Keratinocyte (primary cell): ENCODE results near the gene ETFA. TPM values are rescaled to one million over a fixed set of nuclear protein-coding genes. Genes with fewer than 3 reads are reported as not detected.

Experiments
- DNase-seq: peaks from one replicate; pipeline ENCODE4 v3.0.0-alpha.2; 2011; ENCODE audit warnings: low read depth, missing footprints, low spot score
- FAIRE-seq: peaks from 2 replicates; lab custom pipeline; 2011; peaks lifted over from hg19 to GRCh38; lab: Jason Lieb, UNC
- H2AFZ ChIP-seq: 2 replicates; pipeline ENCODE4 v1.6.0; 2012; ENCODE audit warnings: low read length, control low read depth, inconsistent platforms; ENCODE audit not compliant: control insufficient read depth
- H3K27ac ChIP-seq: 2 replicates; pipeline ENCODE4 v1.5.1; 2011; ENCODE audit warnings: low read length; ENCODE audit not compliant: control insufficient read depth, insufficient read depth
- H3K27me3 ChIP-seq: 3 replicates; pipeline ENCODE4 v1.6.0; 2011; ENCODE audit warnings: low read length; ENCODE audit not compliant: control insufficient read depth, insufficient read depth; ENCODE audit errors: extremely low read depth
- H3K36me3 ChIP-seq, 2 experiments: 2 replicates in 1 of 2; 3 replicates in 1 of 2; pipeline ENCODE4 v1.5.1; 2011; ENCODE audit warnings: low read length in 2 of 2, mild to moderate bottlenecking in 1 of 2; ENCODE audit not compliant: control insufficient read depth in 2 of 2, insufficient read depth in 2 of 2; ENCODE audit errors: extremely low read depth in 1 of 2
- H3K4me1 ChIP-seq: 3 replicates; pipeline ENCODE4 v1.5.1; 2011; ENCODE audit warnings: low read length; ENCODE audit not compliant: control insufficient read depth, insufficient read depth; ENCODE audit errors: extremely low read depth
- H3K4me2 ChIP-seq: 3 replicates; pipeline ENCODE4 v1.6.0; 2011; ENCODE audit warnings: low read depth, low read length; ENCODE audit not compliant: control insufficient read depth, insufficient read depth; ENCODE audit errors: extremely low read depth
- H3K4me3 ChIP-seq, 3 experiments: fragments of 200-600 bp in 1 of 3; sonication (generic) in 1 of 3; 2 replicates in 2 of 3; 3 replicates in 1 of 3; pipeline ENCODE4 v1.5.1; 2011 to 2016; ENCODE audit warnings: low read length in 3 of 3, mild to moderate bottlenecking in 3 of 3, control low read depth in 2 of 3, inconsistent platforms in 1 of 3, low read depth in 1 of 3, mixed read lengths in 1 of 3, mixed run types in 1 of 3, moderate library complexity in 1 of 3; ENCODE audit not compliant: control insufficient read depth in 2 of 3, insufficient read depth in 2 of 3; ENCODE audit errors: extremely low read depth in 1 of 3
- H3K79me2 ChIP-seq: 2 replicates; pipeline ENCODE4 v1.6.0; 2012; ENCODE audit warnings: low read length; ENCODE audit not compliant: control insufficient read depth, insufficient read depth
- H3K9ac ChIP-seq: 3 replicates; pipeline ENCODE4 v1.6.0; 2011; ENCODE audit warnings: low read length; ENCODE audit not compliant: control insufficient read depth, insufficient read depth; ENCODE audit errors: extremely low read depth
- H3K9me1 ChIP-seq: 3 replicates; pipeline ENCODE4 v1.6.0; 2011; ENCODE audit warnings: low read length; ENCODE audit not compliant: control insufficient read depth, insufficient read depth; ENCODE audit errors: extremely low read depth
- H3K9me3 ChIP-seq: 2 replicates; pipeline ENCODE4 v1.5.1; 2012; ENCODE audit warnings: low read depth, low read length; ENCODE audit not compliant: control insufficient read depth
- H4K20me1 ChIP-seq: 3 replicates; pipeline ENCODE4 v1.6.0; 2011; ENCODE audit warnings: low read length; ENCODE audit not compliant: control insufficient read depth, insufficient read depth; ENCODE audit errors: extremely low read depth
- CTCF ChIP-seq, 3 experiments: IDR thresholded peaks in 1 of 3; conservative IDR thresholded peaks in 1 of 3; optimal IDR thresholded peaks in 1 of 3; 2 replicates in 2 of 3; 3 replicates in 1 of 3; pipeline versions ENCODE3 to v1.5.1; 2011; ENCODE audit warnings: low read length in 3 of 3, mild to moderate bottlenecking in 3 of 3, moderate library complexity in 2 of 3, control low read depth in 1 of 3, inconsistent platforms in 1 of 3; ENCODE audit not compliant: insufficient read depth in 2 of 3; ENCODE audit errors: extremely low read depth in 1 of 3
- EZH2 ChIP-seq: IDR thresholded peaks from one replicate; pipeline ENCODE4 v1.6.1; 2012; ENCODE audit warnings: inconsistent platforms, mild to moderate bottlenecking, low read length, moderate library complexity
- dilution Hi-C: fragments of 300-500 bp; cut with MboI; formaldehyde crosslinking; loops from one replicate; pipeline ENCODE4 v1.7.0; 2020; ENCODE audit warnings: low sequenced_read_pairs; ENCODE audit not compliant: extremely low pct_ligation_motif_present
- polyA plus RNA-seq, 5 experiments: library from polyadenylated mRNA; depleted of rRNA in 3 of 5; stranded (reverse) in 3 of 5; stranded (forward) in 1 of 5; unstranded in 1 of 5; fragments of >200 nt; gene quantifications; 1 replicate in 1 of 5; 2 replicates in 3 of 5; 3 replicates in 1 of 5; pipeline versions ENCODE4 v1.2.1 to v1.2.3, GENCODE V29; 2011 to 2012; ENCODE audit warnings: missing spikeins in 2 of 5, low read depth in 1 of 5, low replicate concordance in 1 of 5

ETFA gene
- polyA plus RNA-seq, 1 donor (not counting 4 experiments of a cell fraction or from before 2014, with no cell fraction given) = 230 TPM

DNA sequence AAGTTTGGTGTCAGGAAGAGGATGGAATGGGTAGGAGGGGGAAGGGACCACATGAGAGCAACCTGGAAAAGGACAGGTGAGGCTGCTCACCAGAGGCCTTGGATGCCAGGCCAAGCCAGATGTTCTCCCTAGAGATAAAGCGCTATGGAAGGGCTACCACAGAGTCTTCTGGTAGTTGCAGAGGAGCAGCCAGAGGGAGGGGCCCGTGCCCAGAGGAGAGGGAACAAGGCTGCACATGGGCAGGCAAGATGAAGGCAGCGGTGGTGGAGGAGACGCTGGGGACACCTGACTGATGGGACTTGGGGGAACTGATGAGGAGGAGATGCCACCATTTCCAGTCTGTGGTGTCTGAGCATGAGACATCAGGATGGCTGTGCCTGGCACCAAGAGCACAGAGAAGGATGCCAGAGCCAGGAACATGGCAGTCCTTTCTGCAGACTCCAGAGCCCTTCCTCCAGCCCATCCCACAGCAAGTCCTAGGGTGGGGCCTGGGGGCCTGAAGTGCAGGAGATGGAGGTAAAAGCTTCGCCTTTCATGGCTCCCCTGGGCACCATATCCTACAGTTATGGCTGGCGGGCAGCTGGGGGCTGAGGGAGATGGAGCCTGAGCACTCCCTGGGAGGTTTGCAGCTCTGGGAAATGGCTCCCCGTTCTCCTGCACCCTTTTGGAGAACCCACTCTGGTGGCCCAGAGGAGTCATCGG, 103.0 kb downstream of the ETFA start:
- dilution Hi-C loops = no loop called here
- FAIRE-seq (no peak), DNase-seq (no peak)
- Histone ChIP-seq H3K36me3 (peaks cover 17 to 21% of the 10 kb centered on the region in 2 experiments), H3K79me2 (no peaks in the 10 kb centered on the region), H2AFZ (no peak overlapping the region), H3K27ac (no peak overlapping the region), H3K9me1 (no peaks in the 10 kb centered on the region), H3K27me3 (no peaks in the 10 kb centered on the region), H3K4me2 (no peak overlapping the region), H3K4me1 (peaks cover 6% of the 10 kb centered on the region), H3K4me3 (no peak overlapping the region), H3K9me3 (no peaks in the 10 kb centered on the region), H3K9ac (no peak overlapping the region), H4K20me1 (no peaks in the 10 kb centered on the region)
- TF ChIP-seq CTCF (optimal IDR thresholded peaks at IDR 0.05 in 1 of 3, IDR thresholded peaks at IDR 0.05 in 1 of 3, conservative IDR thresholded peaks at IDR 0.05 in 1 of 3; ENCODE audit: extremely low read depth in 1 of 3, insufficient read depth in 2 of 3, low read length in 3 of 3) = no peak
- no peak for TF ChIP-seq EZH2

- no peaks in the 10 kb centered on the region for H4K20me1 ChIP-seq
- TF ChIP-seq EZH2 (no peak), CTCF (optimal IDR thresholded peaks at IDR 0.05 in 1 of 3, IDR thresholded peaks at IDR 0.05 in 1 of 3, conservative IDR thresholded peaks at IDR 0.05 in 1 of 3; ENCODE audit: extremely low read depth in 1 of 3, insufficient read depth in 2 of 3, low read length in 3 of 3) (no peak)
- no peak overlapping the region for H3K9ac ChIP-seq
- H3K79me2 ChIP-seq = no peaks in the 10 kb centered on the region
- peaks cover 6% of the 10 kb centered on the region for H3K4me1 ChIP-seq
- H3K4me3 ChIP-seq = no peak overlapping the region
- no peak for DNase-seq
- peaks cover 16 to 17% of the 10 kb centered on the region in 2 experiments for H3K36me3 ChIP-seq
- no peaks in the 10 kb centered on the region for H3K9me3 ChIP-seq
- H2AFZ ChIP-seq = no peak overlapping the region
- no peak overlapping the region for H3K27ac ChIP-seq
- no peaks in the 10 kb centered on the region for H3K27me3 ChIP-seq
- dilution Hi-C loops = no loop called here
- no peak for FAIRE-seq
- no peaks in the 10 kb centered on the region for H3K9me1 ChIP-seq
- H3K4me2 ChIP-seq = no peak overlapping the region
Observed at GRCh38 chr15:76206325-76206976, 104.8 kb downstream of the ETFA start.
